BE2C (cell line): ENCODE data around the gene NINL.

Experiments
- DNase-seq: peaks from one replicate; pipeline ENCODE4 v3.0.0-alpha.2; 2020
- H3K27me3 ChIP-seq: fragments of 250-450 bp; sonication (Bioruptor Pico); 2 replicates; pipeline ENCODE4 v1.5.1; 2020; ENCODE audit warnings: mild to moderate bottlenecking
- H3K36me3 ChIP-seq: fragments of 250-450 bp; sonication (Bioruptor Pico); 2 replicates; pipeline ENCODE4 v1.5.1; 2020; ENCODE audit warnings: mild to moderate bottlenecking
- H3K4me1 ChIP-seq: fragments of 250-450 bp; sonication (Bioruptor Pico); 2 replicates; pipeline ENCODE4 v1.5.1; 2020
- H3K4me3 ChIP-seq: 2 replicates; pipeline ENCODE4 v1.5.1; 2011; ENCODE audit warnings: low read depth, low read length
- H3K9me3 ChIP-seq: fragments of 250-450 bp; sonication (Bioruptor Pico); 2 replicates; pipeline ENCODE4 v1.5.1; 2020
- CTCF ChIP-seq: IDR thresholded peaks from 2 replicates; pipeline ENCODE4 v1.5.1; 2012; ENCODE audit warnings: mild to moderate bottlenecking, low read depth, low read length

Gene NINL

DNA sequence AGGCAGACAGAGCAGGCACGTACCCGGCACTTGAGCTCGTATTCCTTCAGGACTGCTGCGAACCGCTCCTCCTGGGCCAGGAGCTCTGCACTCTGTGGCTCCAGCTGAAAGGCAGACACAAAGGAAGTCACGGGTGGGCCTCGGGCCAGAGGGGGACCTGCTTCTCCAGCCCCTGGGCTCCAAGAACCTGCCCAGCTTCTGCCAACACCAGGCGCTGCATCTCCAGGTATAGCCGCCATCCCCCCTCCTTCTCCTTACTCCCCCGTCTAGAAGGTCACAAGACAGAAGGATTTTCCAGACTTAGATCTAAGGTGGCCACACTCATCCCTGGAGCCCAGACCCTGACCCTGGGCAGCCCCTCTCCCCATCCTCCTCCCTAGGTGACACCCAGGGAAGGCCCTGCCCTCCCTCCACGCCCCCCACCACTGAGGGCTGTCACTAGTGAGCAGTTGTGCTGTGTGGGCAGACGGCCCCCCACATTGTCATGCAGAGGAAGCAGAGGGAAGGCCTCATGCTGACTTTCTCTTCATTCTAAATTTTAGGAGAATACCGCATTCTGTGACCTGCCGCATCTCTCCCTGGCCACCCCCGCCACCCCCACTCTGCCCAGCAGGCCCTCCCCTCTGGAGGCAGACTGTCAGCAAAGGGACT lies 96.0 kb downstream of the NINL start:
- H3K9me3 ChIP-seq = no peaks in the 10 kb centered on the region
- H3K36me3 ChIP-seq = no peaks in the 10 kb centered on the region
- no peak overlapping the region for H3K4me3 ChIP-seq
- H3K27me3 ChIP-seq = no peaks in the 10 kb centered on the region
- no peaks in the 10 kb centered on the region for H3K4me1 ChIP-seq
- TF ChIP-seq CTCF = no peak
- no peak for DNase-seq

DNA sequence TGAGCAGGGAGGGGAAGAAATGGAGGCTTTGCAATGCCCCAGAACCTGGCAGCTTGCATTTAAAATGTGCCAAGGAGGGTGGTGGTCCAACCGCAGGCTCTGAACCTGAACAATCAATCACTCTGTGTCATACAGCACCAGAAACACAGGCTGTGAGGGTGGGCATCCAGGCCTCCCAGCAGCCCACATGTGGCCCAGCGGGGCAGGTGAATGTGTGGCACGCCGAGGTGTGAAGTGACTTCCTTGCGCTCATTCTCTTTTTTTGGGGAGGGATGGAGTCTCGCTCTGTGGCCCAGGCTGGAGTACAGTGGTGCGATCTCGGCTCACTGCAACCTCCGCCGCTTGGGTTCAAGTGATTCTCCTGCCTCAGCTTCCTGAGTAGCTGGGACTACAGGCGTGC lies 97.4 kb downstream of the NINL start:
- H3K36me3 ChIP-seq = no peaks in the 10 kb centered on the region
- H3K4me3 ChIP-seq = no peak overlapping the region
- no peak for DNase-seq
- no peaks in the 10 kb centered on the region for H3K4me1 ChIP-seq
- H3K9me3 ChIP-seq = no peaks in the 10 kb centered on the region
- no peaks in the 10 kb centered on the region for H3K27me3 ChIP-seq
- TF ChIP-seq CTCF = no peak

DNA sequence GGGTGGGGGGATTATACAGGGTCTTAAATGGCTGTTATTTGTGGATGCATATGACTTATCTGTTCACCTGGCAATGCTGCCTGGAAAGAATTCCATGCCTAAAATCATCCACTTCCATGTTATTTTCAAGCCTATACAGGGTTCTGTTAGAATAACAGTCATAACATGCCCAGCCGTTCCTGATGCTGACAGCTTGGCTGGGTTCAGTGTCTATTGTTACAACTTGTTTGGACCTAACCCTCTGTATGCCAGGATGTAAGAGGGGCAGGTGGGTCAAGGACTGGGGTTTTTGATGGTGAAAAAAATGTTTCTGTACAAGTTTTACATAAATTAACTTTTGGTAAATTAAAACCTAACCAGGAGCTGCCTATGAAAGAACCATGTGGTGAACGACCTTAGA lies 98.0 kb downstream of the NINL start:
- Histone ChIP-seq H3K4me3 (no peak overlapping the region), H3K9me3 (no peaks in the 10 kb centered on the region), H3K4me1 (no peaks in the 10 kb centered on the region), H3K27me3 (no peaks in the 10 kb centered on the region), H3K36me3 (no peaks in the 10 kb centered on the region)
- no peak for TF ChIP-seq CTCF
- DNase-seq = no peak

- Histone ChIP-seq H3K27me3 (no peaks in the 10 kb centered on the region), H3K4me1 (no peaks in the 10 kb centered on the region), H3K4me3 (no peak overlapping the region), H3K36me3 (no peaks in the 10 kb centered on the region), H3K9me3 (no peaks in the 10 kb centered on the region)
- no peak for DNase-seq
- no peak for TF ChIP-seq CTCF
Observed at GRCh38 chr20:25486377-25486776, 99.0 kb downstream of the NINL start.

- Histone ChIP-seq H3K27me3 (no peaks in the 10 kb centered on the region), H3K36me3 (no peaks in the 10 kb centered on the region), H3K9me3 (no peaks in the 10 kb centered on the region), H3K4me3 (no peak overlapping the region), H3K4me1 (no peaks in the 10 kb centered on the region)
- no peak for DNase-seq
- TF ChIP-seq CTCF = no peak
Observed at GRCh38 chr20:25485872-25486271, 99.5 kb downstream of the NINL start.

DNA sequence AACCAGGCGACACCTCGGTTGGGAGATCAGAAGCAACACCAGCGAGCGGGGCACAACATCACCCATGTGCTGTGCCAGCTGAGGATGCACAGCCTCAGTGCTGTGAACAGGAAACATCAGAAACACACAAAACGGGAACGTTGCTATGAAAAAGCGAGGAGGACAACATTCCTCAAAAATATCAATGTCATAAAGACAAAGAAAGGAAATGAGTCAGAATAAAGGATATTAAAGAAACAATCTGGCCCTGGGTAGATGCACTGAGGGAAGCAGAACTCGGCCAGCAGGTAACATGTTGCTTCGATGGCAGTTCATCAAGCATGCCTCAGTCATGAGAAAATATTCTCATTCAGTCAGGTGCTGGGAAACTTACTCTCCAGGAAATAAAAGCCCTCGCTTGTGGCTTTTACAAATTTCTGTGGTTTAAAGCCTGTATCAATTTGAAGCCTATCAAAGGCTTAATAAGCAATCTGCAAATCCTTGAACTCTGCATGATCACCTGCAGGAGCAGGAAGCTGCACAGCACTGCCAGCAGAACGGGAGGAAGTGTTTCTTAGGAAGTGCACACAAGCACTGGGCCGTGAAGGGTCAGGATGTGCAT lies 100.3 kb downstream of the NINL start:
- no peak overlapping the region for H3K4me3 ChIP-seq
- H3K4me1 ChIP-seq = no peaks in the 10 kb centered on the region
- no peak for DNase-seq
- no peaks in the 10 kb centered on the region for H3K27me3 ChIP-seq
- no peaks in the 10 kb centered on the region for H3K9me3 ChIP-seq
- TF ChIP-seq CTCF = no peak
- H3K36me3 ChIP-seq = no peaks in the 10 kb centered on the region
